ENCODE data around the gene ZNF764.

DNA sequence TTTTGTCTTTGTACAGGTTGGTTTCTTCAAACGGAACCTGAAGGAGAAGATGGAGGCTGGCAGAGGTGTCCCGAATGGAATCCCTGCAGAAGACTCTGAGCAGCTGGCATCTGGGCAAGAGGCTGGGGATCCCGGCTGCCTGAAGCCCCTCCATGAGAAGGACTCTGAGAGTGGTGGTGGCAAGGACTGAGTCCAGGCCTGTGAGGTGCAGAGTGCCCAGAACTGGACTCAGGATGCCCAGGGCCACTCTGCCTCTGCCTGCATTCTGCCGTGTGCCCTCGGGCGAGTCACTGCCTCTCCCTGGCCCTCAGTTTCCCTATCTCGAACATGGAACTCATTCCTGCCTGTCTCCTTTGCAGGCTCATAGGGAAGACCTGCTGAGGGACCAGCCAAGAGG, 36.7 kb downstream of the ZNF764 start:
- TF ChIP-seq, protein P1, sequence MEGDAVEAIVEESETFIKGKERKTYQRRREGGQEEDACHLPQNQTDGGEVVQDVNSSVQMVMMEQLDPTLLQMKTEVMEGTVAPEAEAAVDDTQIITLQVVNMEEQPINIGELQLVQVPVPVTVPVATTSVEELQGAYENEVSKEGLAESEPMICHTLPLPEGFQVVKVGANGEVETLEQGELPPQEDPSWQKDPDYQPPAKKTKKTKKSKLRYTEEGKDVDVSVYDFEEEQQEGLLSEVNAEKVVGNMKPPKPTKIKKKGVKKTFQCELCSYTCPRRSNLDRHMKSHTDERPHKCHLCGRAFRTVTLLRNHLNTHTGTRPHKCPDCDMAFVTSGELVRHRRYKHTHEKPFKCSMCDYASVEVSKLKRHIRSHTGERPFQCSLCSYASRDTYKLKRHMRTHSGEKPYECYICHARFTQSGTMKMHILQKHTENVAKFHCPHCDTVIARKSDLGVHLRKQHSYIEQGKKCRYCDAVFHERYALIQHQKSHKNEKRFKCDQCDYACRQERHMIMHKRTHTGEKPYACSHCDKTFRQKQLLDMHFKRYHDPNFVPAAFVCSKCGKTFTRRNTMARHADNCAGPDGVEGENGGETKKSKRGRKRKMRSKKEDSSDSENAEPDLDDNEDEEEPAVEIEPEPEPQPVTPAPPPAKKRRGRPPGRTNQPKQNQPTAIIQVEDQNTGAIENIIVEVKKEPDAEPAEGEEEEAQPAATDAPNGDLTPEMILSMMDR (IDR thresholded peaks at IDR 0.05) = no peak
- TF ChIP-seq POLR2A (IDR thresholded peaks at IDR 0.05) = no peak

All from uterus (tissue), 2 donors.